Left forelimb (tissue), 1 donor: ENCODE measurements around the gene RNASEL.

Experiments
- DNase-seq: peaks from one replicate; pipeline ENCODE4 v3.0.0-alpha.2; 2018; ENCODE audit warnings: low spot score

Gene RNASEL

DNA sequence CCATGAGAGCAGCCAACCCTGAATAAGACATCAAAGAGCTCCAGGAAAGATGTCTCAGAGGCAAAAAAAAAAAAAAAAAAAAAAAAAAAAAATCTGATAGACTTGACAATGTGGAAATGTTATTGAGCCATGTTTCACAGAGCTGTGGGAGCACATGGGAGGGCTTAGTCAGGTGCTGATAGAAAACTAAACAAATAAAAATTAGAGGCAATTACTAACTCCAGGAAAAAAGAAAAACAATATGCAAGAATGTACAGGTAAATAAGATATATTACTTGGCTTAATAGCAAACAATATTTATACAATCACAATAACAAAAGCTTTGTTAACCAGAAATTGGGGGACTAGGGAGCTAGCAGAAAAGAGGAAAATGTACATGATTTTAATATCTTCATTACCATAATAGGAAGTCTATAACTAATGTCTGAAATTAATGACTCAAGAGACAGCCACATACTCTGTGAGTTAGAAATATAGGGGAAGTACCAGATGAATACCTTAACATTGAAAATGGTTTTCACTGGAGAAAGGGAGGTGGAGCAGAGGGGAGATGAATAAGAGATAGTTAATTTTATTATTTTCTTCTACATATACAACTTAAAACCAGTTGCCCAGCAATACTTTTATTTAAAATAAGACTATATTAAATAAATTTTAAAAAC lies 32.0 kb upstream of the RNASEL start:
- DNase-seq, result no peak

DNA sequence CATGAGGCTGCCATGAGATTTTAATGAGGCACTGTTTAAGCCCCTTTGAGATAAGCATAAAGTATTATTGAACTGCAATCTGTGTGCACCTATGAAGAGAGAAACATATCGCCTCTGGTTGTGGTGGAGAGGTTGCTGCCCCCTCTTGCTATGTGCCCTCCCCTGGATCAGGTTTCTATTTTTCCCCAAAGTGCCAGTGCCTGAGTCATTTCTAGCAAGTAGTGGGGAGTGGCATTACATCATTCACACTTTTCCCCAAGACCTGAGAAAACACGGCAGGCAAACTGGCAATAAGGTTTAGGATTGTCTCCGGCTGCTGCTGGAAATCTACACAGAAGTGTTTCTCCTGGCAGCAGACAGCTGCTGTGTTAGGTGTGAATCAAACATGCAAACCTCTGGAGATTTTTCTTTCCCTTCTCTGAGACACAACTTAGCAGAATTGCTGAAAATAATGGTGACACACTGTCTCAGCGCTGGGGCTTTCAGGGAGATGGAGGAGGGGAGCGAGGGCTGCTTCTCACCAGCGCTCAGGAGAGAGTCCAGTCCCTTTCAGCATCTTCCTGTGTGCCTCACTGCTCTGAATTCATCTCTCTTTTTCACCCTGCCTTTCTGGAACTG lies 28.8 kb upstream of the RNASEL start:
- DNase-seq, result no peak

DNA sequence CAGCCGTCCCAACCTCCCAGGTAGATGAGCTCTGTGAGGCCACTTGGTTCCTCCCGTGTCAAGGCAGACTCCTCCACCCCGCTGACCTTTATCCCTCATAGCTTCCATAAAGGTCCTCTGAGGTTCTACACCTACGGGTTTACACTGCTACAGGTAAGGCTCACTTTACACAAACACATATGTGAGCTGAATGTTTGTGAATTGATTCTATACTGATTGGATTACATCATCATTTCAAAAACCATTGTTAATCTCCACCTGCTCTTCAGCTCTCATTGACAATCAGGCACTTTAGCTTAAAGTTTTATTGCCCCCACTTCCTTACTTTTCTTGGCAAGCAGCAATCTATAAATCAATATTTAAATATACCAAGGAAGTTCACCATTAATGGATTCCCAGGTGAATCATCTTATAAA lies 28.0 kb upstream of the RNASEL start:
- no peak for DNase-seq

DNA sequence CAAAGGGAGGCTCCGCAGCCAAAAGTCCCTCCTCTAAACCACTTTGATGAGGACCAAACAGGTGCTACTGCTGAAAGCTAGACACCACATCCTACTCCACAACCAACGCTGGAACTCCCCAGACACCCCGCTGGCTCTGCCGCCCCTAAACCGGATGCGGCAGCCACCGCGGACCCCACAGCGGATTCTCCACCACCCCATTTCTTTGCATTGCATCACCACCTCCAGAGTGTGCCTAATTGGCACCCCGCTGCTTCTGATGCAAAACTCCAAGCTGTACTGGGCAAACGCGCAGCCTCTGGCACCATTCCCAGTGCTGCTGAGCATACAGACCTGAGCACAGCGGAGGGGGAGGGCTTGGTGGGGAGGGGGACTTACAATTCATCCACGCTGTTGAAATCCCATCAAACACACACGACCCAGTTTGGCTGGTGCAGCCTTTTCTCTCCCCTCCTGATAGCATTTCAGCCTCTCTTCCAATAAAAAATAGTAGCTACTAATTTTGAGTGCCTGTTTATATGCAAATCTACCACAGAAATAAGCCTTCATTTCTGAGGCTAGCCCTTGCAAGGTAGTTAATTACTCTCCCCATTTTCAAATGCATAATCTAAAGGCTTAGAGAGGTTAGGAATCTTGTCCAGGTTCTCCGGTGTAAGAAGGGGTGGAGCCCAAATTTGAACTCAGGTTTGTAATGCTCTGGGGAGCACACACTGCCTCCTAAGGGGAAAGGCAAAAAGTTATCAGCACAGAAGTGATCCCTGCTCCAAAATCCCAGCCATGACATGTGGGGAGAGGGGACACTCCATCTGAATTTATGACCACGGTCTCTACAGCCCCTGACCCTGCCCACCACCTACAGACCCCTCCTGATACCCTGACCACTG lies 27.3 kb upstream of the RNASEL start:
- DNase-seq, result peak; percentile 80

DNA sequence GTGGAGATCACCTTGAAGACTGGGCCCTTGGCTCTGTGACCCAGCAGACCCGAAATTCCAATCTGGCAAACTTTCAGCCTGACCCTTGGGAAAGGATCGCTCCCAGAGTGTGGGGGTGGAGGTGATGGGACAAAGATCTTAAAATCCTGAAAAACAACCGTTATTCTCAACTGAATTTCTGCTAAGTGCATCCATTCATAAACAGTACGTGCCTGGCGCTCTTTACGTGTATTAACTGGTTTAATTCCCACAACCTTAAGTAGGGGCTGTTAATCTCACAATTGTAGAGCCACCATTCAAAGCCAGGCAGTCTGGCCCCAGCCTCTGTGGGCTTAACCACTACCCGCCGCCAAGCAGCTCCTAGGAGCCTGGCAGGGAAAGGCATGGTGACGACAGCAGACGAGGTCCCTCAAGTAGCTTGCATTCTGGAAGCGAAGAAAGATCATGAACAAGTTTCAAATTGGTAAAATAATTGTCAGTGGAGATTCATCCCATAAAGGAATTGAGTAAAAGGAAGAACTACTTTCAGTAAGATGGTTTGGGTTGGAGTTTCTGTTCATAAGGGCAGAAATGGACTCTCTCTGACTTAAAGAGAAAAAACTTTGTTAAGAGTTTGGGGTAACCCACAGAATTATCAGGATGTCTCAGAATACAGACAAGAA lies 26.5 kb upstream of the RNASEL start:
- peak; percentile 83 for DNase-seq

DNA sequence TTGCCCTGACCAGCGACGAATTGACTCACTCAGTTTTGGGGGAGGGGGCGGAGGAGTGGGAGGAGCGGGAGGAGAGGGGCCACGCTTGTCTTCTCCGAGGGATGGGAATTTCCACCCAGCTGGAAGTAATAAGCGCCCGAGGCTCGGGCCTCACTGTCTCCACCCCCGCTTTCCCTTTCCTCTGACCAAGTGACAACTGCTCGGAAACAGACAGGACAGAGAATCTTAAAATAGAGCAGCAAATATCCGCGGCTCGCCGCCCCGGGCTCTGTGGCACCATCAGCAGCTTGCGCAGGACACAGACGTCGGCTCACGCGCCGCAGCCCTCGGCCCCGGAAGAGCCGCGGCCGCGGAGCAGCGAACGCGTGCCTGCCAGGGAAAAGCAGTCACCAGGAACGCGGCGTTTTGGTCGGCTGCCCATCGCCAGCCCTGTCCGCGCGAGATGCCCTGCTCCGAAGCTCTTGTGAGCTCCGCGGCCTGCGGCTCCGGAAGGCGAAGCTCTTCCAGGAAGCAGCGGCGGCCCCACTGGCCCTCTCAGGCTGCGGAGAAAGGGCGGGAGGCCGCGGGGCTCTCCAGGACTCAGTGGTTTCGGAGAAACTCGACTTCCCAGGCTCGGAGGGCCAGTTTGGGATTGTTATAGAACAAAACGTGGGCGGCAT lies 25.9 kb upstream of the RNASEL start:
- peak; percentile 92 for DNase-seq

DNA sequence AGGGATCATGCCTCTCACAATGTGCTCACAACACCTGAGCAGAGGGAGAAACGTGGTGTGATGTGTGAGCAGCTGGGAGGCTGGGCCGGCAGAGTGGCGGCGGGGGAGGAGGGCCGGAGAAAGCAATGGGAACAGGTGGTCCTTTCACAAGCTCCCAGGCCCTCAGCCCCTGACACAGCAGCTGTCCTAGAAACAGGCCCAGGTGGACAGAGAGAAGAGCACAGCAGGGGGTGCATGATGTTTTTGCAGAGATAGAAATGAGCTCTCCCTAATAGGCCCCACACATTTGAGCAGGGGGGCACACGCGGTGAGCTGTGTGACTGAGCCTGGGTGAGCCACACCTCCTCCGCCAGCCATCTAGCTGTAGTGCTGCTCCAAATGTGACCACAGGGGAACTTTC lies 22.7 kb upstream of the RNASEL start:
- no peak for DNase-seq

DNA sequence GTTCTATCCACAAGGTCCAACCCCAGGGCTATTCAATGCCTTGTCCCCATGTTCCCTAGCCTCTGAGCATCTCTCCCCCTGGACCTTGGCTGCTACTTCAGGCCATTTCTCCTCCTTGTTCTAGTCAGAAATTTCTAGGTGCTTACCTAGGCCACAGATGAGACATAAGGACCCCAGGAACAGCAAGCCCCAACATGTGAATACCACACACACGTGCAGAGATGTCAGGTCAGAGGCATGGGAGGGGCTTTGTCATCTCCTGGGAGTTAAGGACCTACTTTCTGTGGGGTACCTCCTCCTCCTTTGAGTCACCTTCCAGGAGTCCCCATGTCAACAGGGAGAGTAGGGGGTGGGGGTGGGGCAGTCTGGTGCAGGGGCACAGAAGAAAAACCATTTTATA lies 22.3 kb upstream of the RNASEL start:
- DNase-seq, result no peak

DNA sequence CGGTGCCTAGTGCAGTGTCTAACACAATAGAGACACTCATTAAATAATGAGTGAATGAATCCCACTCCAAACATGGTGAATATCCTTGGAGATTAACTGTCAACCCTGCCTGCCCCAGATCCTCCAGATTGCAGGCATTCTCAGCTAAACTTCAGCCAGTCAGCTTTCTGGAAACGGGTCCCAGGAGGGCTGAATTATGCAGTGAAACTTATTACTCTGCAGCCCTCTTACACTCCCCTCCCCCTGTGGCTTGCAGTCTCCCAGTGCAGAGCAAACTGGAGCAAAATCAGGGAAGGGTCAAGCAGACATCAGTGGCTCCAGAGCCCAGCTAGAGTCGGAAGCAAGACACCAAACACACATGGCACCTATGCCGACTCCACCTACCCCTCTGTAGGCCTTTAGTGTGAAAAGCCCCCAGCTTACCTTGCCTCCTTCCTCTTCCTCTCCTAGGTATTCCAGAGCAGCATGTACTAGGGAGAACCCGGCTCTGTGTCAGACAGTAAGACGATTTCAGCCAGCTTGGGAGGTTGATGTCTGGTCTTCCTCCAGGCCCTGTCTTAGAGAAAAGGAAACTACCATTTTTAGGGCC lies 21.6 kb upstream of the RNASEL start:
- DNase-seq, result no peak

DNA sequence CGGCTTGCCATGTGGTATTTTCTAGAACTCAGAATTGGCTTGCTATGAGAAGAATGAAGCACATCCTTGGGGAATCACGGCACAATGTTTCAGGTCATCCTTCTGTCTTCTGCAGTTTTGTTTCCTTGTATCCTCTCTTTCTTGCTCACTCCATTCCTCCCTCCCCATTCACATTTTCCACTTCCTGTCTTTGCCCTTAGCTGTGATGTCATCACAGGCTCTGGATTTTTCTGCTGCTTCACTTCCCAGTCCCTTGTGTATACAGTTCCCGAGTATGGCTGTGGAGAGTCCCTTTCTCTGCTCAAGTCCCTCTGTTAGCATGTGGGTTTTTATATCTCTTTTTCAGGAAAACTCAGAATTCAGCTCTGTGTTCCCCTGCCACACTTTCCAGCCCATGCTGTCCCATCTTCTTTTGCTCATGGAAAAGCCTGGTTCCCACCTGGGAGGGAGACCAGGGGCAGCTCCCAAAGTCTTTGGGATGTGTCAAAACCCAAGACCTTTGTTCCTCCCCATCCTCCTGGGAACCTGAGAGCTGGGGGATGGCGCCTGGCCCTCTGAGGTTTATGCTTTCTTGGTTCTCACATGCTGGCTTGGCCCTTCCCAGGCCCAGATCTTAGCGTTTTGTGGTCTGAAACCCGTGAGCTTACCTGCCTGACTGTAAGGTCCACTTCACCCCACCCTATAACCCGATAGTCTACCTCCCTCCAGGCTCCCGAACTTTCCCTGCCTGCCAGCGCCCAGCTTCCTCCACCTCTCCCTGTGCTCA lies 20.0 kb upstream of the RNASEL start:
- DNase-seq, result no peak

DNA sequence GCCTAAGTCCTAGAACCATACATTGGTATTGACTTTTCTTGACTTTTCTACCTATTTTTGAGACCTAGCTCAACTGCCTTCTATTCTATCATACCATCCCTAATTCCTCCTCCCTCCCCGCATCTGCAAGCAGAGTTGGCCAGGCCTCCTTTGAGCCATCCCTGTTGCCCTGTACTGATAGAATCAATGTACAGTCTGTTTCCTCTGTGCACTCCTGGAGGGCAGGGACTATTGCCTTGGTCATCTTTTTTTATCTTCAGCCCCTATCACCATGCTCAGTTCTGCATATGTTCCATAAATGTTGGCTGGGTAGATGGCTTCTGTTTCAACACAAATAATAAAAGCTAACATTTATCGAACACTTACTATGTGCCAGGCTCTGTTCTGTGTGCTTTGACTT lies 19.2 kb upstream of the RNASEL start:
- DNase-seq, result no peak

DNA sequence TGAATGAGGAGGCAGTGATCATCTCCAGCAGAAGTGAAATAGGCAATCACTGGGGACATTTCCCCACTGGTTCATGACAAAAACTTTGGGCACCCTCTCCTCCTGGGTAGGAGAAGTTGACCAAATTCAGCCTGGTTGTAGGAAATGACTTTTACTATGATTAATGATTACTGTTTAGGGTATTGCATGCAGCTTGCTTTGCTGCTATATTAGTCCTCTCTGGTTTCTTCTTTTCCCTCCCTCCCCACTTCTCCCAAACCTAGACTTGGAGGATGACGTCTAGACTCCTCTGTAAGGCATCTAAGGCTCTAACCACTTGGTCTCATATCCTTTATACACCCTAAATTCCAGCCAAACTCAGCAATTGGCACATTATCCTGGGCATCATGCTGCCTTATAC lies 18.5 kb upstream of the RNASEL start:
- DNase-seq, result no peak

DNA sequence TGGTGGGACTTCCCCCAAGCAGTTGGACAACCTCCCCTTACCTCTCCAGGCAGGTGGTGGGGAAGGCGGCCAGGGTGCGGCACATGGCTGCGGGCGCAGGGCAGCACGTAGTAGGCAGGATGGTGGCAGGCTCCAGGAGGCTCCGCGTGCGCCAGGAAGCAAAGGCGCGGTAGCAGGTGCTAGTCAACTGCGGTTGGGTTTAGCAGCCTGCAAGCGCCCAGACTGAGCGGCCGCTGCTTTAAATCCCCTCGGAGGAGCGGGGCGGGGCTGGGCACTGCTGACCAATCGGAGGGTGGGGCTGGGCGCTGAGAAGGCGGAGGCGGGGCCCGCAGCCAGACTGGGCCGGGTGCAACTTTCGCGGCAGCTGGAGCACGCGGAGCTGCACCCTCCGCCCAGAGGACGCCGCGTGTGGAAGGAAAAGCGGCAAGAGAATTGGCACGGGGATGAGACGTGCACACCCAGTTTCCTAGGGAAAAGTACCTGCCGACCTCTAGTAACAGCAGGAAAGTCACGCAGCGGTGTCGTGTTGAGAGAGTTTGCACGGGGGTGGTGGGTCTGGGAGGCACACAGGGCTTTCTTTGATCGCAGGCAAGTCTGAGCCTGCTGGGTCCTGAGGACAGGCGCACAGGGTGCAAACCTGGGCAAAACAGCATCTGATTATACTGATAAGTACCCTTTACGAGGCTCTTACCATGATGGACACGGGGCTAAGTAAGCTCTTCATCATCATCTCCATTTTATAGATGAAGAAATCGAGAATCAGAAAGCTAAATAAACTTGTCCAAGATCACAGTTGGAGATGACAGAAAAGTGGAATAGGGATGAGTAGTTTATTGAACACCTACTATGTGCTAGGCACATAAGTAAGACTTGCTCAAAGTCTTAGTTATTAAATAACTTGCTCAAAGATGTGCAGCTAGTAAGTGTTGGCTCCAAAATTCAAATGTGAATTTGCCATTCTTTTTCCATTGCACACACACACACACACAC lies 15.4 kb upstream of the RNASEL start, which contains the start of gene RGS16:
Gene RGS16, minus strand, starts transcription at position 215 of the 990 bp plus-strand sequence. Its CDS starts 130 bp downstream, at position 85.
- peak; percentile 95 for DNase-seq

DNA sequence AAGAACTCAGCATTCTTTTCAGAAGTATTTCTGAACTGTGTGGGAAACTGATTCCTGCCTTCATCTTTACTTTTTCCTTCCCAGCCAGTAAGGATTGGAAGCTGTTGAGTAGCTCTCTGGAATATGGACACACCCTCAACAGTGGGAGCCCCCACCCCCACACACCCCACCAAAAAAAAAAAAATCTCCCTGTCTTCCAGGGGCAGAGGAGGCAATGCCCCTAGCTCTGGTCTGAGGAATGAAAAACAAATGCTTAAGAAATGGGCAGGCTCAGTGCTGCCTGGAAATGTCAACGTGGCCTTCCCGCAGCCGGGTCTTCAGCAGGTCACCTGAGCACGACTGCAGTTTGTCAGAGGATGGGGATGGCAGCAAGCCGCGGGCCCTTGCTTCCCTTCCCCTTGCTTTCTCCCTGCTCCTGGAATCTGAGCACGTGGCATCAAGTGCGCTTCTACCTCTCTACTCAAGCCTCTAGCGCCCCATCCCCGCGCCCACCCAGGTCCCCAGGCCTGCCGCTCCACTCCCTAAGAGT lies 14.7 kb upstream of the RNASEL start:
- no peak for DNase-seq

DNA sequence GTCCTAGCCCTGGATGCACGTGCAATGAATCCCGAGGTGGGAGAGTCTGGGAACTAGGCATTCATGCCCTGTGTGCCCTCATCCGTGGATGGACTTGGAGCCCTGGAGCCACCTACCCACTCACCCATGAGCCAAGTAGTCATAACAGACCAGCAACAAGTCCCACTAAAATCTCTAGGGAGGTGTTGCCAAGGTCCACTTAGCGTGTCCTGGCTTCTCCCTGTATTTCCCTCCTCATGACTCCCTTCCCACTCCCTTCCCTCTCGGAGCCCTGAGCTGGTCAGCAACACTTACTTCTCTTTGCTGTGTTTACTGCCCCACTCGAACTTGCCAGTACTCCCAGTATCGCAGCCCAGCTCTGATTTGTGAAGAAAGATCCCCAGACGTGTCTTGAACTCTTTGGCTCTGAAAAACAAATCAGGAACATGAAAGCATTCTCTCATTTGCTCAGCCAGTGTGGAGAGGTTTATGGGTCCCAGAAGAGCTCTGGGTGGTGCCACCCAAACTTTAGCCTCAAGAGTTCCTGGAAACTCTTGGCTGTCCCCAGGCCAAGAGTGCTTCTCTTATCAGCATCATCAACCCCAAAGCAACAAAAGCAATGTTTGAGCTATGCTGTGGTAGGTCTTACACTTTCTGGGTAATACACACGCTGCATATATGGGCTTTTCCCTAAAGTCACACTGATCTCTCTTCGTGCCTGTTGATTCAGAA lies 14.0 kb upstream of the RNASEL start:
- DNase-seq, result no peak

DNA sequence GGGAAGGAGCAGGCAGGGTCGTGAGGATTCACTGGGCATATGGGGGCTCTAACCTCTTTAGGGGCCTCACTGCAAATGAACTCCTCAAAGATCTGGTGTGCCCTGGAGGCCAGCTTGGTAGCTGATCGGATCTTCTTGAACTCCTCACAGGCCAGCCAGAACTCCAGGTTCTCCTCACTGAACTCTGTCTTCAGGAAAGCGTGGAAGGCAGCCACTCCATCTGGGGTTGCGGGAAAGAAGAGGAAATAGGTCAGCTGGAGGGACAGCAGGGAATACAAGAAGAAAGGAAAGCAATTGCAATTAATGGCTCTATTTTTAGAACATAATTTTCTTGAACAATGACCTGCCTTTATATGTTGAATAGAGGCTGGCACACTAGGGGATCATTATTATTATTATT lies 12.9 kb upstream of the RNASEL start:
- no peak for DNase-seq

DNA sequence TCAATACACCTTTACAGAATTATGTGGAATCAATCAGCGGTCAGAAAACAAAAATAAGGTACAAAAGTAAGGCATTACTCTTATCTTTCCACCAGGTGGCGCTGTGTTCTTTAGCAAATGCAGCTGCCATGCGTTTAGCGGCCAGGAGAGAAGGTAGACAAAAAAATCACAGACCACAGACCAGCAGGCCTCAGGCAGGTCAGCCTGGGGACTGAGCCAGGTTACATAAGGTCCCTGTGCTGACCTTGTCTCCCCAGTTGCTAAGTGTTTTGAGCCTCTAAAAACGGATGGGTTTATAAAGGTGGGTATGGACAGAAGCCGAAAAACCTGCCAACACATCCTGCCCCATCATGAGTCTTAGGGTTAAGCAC lies 12.3 kb upstream of the RNASEL start:
- no peak for DNase-seq

DNA sequence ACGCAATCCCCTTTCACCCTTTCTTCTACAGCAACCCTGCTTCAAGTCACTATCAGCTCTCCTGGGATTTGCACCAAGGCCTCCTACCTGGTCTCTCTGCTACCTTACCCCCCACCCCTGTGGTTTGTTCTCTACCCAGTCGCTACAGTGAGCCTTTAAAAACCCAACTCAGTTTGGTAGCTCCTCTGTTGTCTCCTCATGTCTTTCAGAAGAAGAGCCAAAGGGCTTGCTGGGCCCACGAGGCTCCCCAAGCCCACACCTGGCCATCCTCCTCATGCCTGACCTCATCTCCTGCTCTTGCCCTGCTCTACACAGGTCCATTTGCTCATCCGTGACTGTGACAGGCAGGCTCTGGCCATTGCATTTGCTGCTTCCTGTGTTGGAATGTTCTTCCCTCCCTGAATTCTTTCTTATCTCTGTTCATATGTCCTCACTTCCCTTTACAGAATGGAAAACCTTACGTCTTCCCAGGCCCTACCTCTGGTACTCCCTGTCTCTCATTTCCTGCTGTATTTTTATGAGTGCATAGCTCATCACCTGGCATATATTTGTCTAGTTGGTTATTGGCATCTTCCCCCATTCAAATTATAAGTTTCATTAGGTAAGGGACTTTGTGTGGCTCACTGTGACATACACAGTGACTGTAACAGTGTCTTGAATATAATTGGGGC lies 11.8 kb upstream of the RNASEL start:
- DNase-seq, result no peak
